Measurements from ENCODE around the gene CKS1B. TPM values are rescaled to one million over a fixed set of nuclear protein-coding genes. Genes with fewer than 3 reads are reported as not detected.

CKS1B gene
- total RNA-seq, 1 experiment from 2014 or later = 258 TPM

DNA sequence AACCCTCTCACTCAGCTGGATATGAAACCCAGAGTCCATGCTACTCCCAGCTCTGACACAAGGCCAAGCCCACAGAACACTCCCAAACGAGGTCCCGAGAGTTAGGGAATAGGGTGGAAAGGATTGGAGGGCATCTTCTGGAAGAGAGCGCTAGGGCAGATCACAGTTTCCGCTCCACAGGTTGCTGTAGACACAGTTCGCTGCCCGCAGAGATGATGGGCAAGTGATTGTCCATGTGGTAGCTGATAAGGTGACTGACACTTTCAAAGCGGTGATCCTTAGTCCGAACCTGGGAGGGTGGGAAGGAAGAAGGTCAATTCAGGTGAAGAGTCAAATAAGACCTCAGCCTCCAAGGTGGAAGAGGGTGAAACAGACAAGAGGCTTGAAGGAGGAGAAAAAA is 10.8 kb upstream of the CKS1B start:
- DNase-seq (ENCODE audit: low spot score) (no peak), ATAC-seq (no peak)
- peaks cover 57% of the 10 kb centered on the region for H3K36me3 Mint-ChIP-seq
- peak overlapping the region; percentile 67 for H3K27ac Mint-ChIP-seq
- H3K9me3 Mint-ChIP-seq = no peaks in the 10 kb centered on the region
- H3K4me1 Mint-ChIP-seq = peaks cover 29% of the 10 kb centered on the region
- POLR2A ChIA-PET = interaction anchor here (1.4 to 3.2 kb wide), 4 partner anchors 10 to 31 kb away, joined by 4 to 11 read pairs (median 7); partner anchors contain the start of gene FLAD1
- no peak overlapping the region for H3K4me3 Mint-ChIP-seq
- TF ChIP-seq, protein P1, sequence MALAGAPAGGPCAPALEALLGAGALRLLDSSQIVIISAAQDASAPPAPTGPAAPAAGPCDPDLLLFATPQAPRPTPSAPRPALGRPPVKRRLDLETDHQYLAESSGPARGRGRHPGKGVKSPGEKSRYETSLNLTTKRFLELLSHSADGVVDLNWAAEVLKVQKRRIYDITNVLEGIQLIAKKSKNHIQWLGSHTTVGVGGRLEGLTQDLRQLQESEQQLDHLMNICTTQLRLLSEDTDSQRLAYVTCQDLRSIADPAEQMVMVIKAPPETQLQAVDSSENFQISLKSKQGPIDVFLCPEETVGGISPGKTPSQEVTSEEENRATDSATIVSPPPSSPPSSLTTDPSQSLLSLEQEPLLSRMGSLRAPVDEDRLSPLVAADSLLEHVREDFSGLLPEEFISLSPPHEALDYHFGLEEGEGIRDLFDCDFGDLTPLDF (CRISPR knock-in tag; IDR thresholded peaks at IDR 0.05) = no peak
- TF ChIP-seq, protein P2, sequence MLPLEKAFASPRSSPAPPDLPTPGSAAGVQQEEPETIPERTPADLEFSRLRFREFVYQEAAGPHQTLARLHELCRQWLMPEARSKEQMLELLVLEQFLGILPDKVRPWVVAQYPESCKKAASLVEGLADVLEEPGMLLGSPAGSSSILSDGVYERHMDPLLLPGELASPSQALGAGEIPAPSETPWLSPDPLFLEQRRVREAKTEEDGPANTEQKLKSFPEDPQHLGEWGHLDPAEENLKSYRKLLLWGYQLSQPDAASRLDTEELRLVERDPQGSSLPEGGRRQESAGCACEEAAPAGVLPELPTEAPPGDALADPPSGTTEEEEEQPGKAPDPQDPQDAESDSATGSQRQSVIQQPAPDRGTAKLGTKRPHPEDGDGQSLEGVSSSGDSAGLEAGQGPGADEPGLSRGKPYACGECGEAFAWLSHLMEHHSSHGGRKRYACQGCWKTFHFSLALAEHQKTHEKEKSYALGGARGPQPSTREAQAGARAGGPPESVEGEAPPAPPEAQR (CRISPR knock-in tag; IDR thresholded peaks at IDR 0.05) = no peak
- TF ChIP-seq, protein P3, sequence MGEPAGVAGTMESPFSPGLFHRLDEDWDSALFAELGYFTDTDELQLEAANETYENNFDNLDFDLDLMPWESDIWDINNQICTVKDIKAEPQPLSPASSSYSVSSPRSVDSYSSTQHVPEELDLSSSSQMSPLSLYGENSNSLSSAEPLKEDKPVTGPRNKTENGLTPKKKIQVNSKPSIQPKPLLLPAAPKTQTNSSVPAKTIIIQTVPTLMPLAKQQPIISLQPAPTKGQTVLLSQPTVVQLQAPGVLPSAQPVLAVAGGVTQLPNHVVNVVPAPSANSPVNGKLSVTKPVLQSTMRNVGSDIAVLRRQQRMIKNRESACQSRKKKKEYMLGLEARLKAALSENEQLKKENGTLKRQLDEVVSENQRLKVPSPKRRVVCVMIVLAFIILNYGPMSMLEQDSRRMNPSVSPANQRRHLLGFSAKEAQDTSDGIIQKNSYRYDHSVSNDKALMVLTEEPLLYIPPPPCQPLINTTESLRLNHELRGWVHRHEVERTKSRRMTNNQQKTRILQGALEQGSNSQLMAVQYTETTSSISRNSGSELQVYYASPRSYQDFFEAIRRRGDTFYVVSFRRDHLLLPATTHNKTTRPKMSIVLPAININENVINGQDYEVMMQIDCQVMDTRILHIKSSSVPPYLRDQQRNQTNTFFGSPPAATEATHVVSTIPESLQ (CRISPR knock-in tag; IDR thresholded peaks at IDR 0.05) = no peak
- no peak for TF ChIP-seq ETV6 (CRISPR knock-in tag; IDR thresholded peaks at IDR 0.05)
- TF ChIP-seq RORB (CRISPR knock-in tag; IDR thresholded peaks at IDR 0.05) = no peak
- TF ChIP-seq, protein P4, sequence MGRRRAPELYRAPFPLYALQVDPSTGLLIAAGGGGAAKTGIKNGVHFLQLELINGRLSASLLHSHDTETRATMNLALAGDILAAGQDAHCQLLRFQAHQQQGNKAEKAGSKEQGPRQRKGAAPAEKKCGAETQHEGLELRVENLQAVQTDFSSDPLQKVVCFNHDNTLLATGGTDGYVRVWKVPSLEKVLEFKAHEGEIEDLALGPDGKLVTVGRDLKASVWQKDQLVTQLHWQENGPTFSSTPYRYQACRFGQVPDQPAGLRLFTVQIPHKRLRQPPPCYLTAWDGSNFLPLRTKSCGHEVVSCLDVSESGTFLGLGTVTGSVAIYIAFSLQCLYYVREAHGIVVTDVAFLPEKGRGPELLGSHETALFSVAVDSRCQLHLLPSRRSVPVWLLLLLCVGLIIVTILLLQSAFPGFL (CRISPR knock-in tag; IDR thresholded peaks at IDR 0.05; ENCODE audit: borderline replicate concordance) = no peak
- TF ChIP-seq, protein P5, sequence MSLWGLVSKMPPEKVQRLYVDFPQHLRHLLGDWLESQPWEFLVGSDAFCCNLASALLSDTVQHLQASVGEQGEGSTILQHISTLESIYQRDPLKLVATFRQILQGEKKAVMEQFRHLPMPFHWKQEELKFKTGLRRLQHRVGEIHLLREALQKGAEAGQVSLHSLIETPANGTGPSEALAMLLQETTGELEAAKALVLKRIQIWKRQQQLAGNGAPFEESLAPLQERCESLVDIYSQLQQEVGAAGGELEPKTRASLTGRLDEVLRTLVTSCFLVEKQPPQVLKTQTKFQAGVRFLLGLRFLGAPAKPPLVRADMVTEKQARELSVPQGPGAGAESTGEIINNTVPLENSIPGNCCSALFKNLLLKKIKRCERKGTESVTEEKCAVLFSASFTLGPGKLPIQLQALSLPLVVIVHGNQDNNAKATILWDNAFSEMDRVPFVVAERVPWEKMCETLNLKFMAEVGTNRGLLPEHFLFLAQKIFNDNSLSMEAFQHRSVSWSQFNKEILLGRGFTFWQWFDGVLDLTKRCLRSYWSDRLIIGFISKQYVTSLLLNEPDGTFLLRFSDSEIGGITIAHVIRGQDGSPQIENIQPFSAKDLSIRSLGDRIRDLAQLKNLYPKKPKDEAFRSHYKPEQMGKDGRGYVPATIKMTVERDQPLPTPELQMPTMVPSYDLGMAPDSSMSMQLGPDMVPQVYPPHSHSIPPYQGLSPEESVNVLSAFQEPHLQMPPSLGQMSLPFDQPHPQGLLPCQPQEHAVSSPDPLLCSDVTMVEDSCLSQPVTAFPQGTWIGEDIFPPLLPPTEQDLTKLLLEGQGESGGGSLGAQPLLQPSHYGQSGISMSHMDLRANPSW (CRISPR knock-in tag; conservative IDR thresholded peaks at IDR 0.05; ENCODE audit: low read depth) = no peak
- TF ChIP-seq, protein P6, sequence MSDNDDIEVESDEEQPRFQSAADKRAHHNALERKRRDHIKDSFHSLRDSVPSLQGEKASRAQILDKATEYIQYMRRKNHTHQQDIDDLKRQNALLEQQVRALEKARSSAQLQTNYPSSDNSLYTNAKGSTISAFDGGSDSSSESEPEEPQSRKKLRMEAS (CRISPR knock-in tag; IDR thresholded peaks at IDR 0.05) = no peak
- TF ChIP-seq MYBL2 (CRISPR knock-in tag; IDR thresholded peaks at IDR 0.05) = no peak
- CTCF ChIA-PET = interaction anchor here (4.1 kb wide), 1 partner anchor 36 kb away, joined by 25 read pairs; no protein-coding TSS in a partner anchor
- H3K27me3 Mint-ChIP-seq (ENCODE audit: low read depth) = no peaks in the 10 kb centered on the region

DNA sequence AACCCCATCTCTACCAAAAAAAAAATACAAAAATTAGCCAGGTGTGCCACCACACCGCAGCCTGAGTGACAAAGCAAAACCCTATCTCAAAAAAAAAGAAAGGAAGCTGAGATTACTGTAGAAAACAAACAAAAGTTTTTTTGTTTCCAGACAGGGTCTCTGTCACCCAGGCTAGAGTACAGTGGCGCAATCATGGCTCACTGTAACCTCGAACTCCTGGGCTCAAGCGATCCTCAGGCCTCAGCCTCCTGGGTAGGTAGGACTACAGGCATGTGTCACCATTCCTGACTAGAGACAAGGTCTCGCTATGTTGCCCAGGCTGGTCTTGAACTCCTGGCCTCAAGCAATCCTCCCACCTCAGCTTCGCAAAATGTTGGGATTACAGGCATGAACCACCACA is 10.1 kb upstream of the CKS1B start:
- CTCF ChIA-PET = no interaction called here
- ATAC-seq = no peak
- Mint-ChIP-seq H3K27ac (no peak overlapping the region), H3K9me3 (no peaks in the 10 kb centered on the region), H3K27me3 (ENCODE audit: low read depth) (no peaks in the 10 kb centered on the region), H3K36me3 (peaks cover 57% of the 10 kb centered on the region), H3K4me3 (no peak overlapping the region), H3K4me1 (peaks cover 37% of the 10 kb centered on the region)
- no peak for DNase-seq (ENCODE audit: low spot score)
- POLR2A ChIA-PET = interaction anchor here (1.4 to 1.5 kb wide), 2 partner anchors 9 to 30 kb away, joined by 4 read pairs; no protein-coding TSS in a partner anchor
- TF ChIP-seq MXD4 (CRISPR knock-in tag; IDR thresholded peaks at IDR 0.05; ENCODE audit: borderline replicate concordance) = no peak
- TF ChIP-seq, protein P3 (CRISPR knock-in tag; IDR thresholded peaks at IDR 0.05) = no peak
- TF ChIP-seq EMX1 (CRISPR knock-in tag; IDR thresholded peaks at IDR 0.05) = no peak
- no peak for TF ChIP-seq SOX15 (CRISPR knock-in tag; IDR thresholded peaks at IDR 0.05)
- TF ChIP-seq, protein P7, sequence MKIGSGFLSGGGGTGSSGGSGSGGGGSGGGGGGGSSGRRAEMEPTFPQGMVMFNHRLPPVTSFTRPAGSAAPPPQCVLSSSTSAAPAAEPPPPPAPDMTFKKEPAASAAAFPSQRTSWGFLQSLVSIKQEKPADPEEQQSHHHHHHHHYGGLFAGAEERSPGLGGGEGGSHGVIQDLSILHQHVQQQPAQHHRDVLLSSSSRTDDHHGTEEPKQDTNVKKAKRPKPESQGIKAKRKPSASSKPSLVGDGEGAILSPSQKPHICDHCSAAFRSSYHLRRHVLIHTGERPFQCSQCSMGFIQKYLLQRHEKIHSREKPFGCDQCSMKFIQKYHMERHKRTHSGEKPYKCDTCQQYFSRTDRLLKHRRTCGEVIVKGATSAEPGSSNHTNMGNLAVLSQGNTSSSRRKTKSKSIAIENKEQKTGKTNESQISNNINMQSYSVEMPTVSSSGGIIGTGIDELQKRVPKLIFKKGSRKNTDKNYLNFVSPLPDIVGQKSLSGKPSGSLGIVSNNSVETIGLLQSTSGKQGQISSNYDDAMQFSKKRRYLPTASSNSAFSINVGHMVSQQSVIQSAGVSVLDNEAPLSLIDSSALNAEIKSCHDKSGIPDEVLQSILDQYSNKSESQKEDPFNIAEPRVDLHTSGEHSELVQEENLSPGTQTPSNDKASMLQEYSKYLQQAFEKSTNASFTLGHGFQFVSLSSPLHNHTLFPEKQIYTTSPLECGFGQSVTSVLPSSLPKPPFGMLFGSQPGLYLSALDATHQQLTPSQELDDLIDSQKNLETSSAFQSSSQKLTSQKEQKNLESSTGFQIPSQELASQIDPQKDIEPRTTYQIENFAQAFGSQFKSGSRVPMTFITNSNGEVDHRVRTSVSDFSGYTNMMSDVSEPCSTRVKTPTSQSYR (CRISPR knock-in tag; IDR thresholded peaks at IDR 0.05) = no peak
- TF ChIP-seq, protein P8, sequence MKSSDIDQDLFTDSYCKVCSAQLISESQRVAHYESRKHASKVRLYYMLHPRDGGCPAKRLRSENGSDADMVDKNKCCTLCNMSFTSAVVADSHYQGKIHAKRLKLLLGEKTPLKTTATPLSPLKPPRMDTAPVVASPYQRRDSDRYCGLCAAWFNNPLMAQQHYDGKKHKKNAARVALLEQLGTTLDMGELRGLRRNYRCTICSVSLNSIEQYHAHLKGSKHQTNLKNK (CRISPR knock-in tag; IDR thresholded peaks at IDR 0.05) = no peak
- TF ChIP-seq NFATC4 (CRISPR knock-in tag; IDR thresholded peaks at IDR 0.05) = no peak
- TF ChIP-seq, protein P9, sequence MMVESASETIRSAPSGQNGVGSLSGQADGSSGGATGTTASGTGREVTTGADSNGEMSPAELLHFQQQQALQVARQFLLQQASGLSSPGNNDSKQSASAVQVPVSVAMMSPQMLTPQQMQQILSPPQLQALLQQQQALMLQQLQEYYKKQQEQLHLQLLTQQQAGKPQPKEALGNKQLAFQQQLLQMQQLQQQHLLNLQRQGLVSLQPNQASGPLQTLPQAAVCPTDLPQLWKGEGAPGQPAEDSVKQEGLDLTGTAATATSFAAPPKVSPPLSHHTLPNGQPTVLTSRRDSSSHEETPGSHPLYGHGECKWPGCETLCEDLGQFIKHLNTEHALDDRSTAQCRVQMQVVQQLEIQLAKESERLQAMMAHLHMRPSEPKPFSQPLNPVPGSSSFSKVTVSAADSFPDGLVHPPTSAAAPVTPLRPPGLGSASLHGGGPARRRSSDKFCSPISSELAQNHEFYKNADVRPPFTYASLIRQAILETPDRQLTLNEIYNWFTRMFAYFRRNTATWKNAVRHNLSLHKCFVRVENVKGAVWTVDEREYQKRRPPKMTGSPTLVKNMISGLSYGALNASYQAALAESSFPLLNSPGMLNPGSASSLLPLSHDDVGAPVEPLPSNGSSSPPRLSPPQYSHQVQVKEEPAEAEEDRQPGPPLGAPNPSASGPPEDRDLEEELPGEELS (CRISPR knock-in tag; IDR thresholded peaks at IDR 0.05) = no peak
- TF ChIP-seq PRRX2 (CRISPR knock-in tag; IDR thresholded peaks at IDR 0.05) = no peak
